Measurements from ENCODE around the gene LRMDA. TPM values are rescaled to one million over a fixed set of nuclear protein-coding genes. Genes with fewer than 3 reads are reported as not detected.

Gene LRMDA
- total and polyA plus RNA-seq, 2 of the 8 experiments (the other 6 are each of a cell fraction or from before 2014, with no cell fraction given), result 0.86 to 2.8 TPM

DNA sequence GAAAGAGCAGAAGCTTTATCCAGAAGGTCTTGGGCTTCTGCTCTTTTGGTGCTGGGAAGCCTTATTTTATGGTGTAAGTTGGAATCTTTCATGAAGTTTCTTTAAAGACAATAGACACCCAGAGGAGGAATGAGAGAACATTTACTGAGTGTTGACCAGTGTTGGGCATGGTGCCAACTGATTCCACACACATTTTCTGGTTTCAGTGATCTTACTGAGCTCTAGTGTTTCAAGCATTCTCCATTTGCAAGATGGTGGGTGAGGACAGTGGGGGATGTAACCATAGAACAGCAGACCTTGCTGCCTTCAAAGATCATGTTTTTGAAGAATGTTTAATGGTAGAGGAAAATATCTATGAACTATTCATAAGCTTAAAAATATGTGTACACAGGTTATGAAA, 114.6 kb downstream of the LRMDA start:
- no peak overlapping the region for H4K91ac ChIP-seq (replicated peaks; ENCODE audit: insufficient read length, low read length)
- H2BK12ac ChIP-seq (ENCODE audit: low read depth, low read length), result no peak overlapping the region
- H3K79me1 ChIP-seq (ENCODE audit: low read depth, low read length), result no peaks in the 10 kb centered on the region
- H3K36me3 ChIP-seq (ENCODE audit: control insufficient read depth in 2 of 4, insufficient read depth in 4 of 4, low read length in 3 of 4), result no peaks in the 10 kb centered on the region
- H2AK5ac ChIP-seq (ENCODE audit: low read depth, low read length), result no peak overlapping the region
- no peak overlapping the region for H3K56ac ChIP-seq (replicated peaks; ENCODE audit: insufficient read length, low read depth, low read length)
- no peak overlapping the region for H3K23ac ChIP-seq (ENCODE audit: insufficient read length)
- H2BK20ac ChIP-seq (ENCODE audit: low read length), result no peak overlapping the region
- ChIA-PET CTCF (ENCODE audit: partially characterized antibody) (interaction anchor here (0.9 to 1.6 kb wide), 4 partner anchors 9 to 49 kb away, joined by 3 to 4 read pairs (median 3); no protein-coding TSS in a partner anchor), POLR2A (ENCODE audit: partially characterized antibody) (no interaction called here)
- H2AFZ ChIP-seq (ENCODE audit: low read length), result no peak overlapping the region
- no peaks in the 10 kb centered on the region for H4K20me1 ChIP-seq (replicated peaks in 1 of 2; ENCODE audit: control insufficient read depth in 1 of 2, insufficient read depth in 2 of 2, low read length in 2 of 2)
- no peaks in the 10 kb centered on the region for H3K9me3 ChIP-seq (ENCODE audit: insufficient read depth in 2 of 2, low read depth in 1 of 2, low read length in 1 of 2)
- H2BK120ac ChIP-seq (replicated peaks; ENCODE audit: low read depth, low read length), result no peak overlapping the region
- no peak overlapping the region for H3K18ac ChIP-seq (ENCODE audit: extremely low read depth, low read length)
- no peaks in the 10 kb centered on the region for H3K27me3 ChIP-seq (replicated peaks in 1 of 4; ENCODE audit: control insufficient read depth in 3 of 4, extremely low read depth in 1 of 4, insufficient read depth in 3 of 4, low read length in 3 of 4)
- H2BK5ac ChIP-seq (ENCODE audit: low read depth, low read length), result no peak overlapping the region
- H3K27ac ChIP-seq (ENCODE audit: low read depth, low read length), result no peak overlapping the region
- no peak for FAIRE-seq
- H3K14ac ChIP-seq (ENCODE audit: insufficient read length), result no peak overlapping the region
- H3K4me1 ChIP-seq (replicated peaks in 1 of 4; ENCODE audit: control insufficient read depth in 3 of 4, insufficient read depth in 4 of 4, low read length in 3 of 4), result peaks cover 0 to 9% (median 6%) of the 10 kb centered on the region in 4 experiments; a peak in 4 of 7 replicates
- H4K5ac ChIP-seq (ENCODE audit: insufficient read length, low read depth, low read length), result no peak overlapping the region
- no peak for DNase-seq (ENCODE audit: low read depth in 1 of 2, low spot score in 2 of 2)
- H3K4me3 ChIP-seq (ENCODE audit: extremely low read depth in 1 of 4, insufficient read depth in 2 of 4, low read depth in 3 of 4, low read length in 4 of 4), result no peak overlapping the region
- H3K4ac ChIP-seq (replicated peaks; ENCODE audit: insufficient read length, low read depth, low read length), result no peak overlapping the region
- H4K8ac ChIP-seq (ENCODE audit: extremely low read depth, insufficient read depth, low read length), result no peak overlapping the region
- no peak overlapping the region for H2BK15ac ChIP-seq (ENCODE audit: low read length)
- no peak overlapping the region for H3K4me2 ChIP-seq (ENCODE audit: insufficient read depth in 1 of 2, low read depth in 2 of 2, low read length in 2 of 2)
- TF ChIP-seq SP1 (IDR thresholded peaks at IDR 0.05; ENCODE audit: low read depth, low read length), result no peak
- TF ChIP-seq, protein P1, sequence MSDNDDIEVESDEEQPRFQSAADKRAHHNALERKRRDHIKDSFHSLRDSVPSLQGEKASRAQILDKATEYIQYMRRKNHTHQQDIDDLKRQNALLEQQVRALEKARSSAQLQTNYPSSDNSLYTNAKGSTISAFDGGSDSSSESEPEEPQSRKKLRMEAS (IDR thresholded peaks at IDR 0.05), result no peak
- no peak for TF ChIP-seq CBX5 (IDR thresholded peaks at IDR 0.05; ENCODE audit: low read depth, low read length)
- TF ChIP-seq KDM5A (IDR thresholded peaks at IDR 0.05; ENCODE audit: low read length), result no peak
- TF ChIP-seq RAD21 (IDR thresholded peaks at IDR 0.05 in 1 of 2, conservative IDR thresholded peaks at IDR 0.05 in 1 of 2; ENCODE audit: low read depth in 2 of 2, low read length in 2 of 2), result no peak
- no peak for TF ChIP-seq SP2 (IDR thresholded peaks at IDR 0.05; ENCODE audit: low read length)
- no peak for TF ChIP-seq RFX5 (IDR thresholded peaks at IDR 0.05; ENCODE audit: borderline replicate concordance, low read depth, low read length)
- TF ChIP-seq JUN (IDR thresholded peaks at IDR 0.05; ENCODE audit: low read depth, low read length), result no peak
- no peak for TF ChIP-seq JUND (IDR thresholded peaks at IDR 0.05; ENCODE audit: low read length)
- no peak for TF ChIP-seq YY1 (IDR thresholded peaks at IDR 0.05; ENCODE audit: low read depth, low read length)
- no peak for TF ChIP-seq TBP (IDR thresholded peaks at IDR 0.05; ENCODE audit: low read depth, low read length)
- TF ChIP-seq EZH2 (IDR thresholded peaks at IDR 0.05; ENCODE audit: low read depth, low read length, severe bottlenecking), result no peak
- TF ChIP-seq ZNF274 (IDR thresholded peaks at IDR 0.05; ENCODE audit: borderline replicate concordance, extremely low read depth, low read length), result no peak
- no peak for TF ChIP-seq CHD1 (IDR thresholded peaks at IDR 0.05; ENCODE audit: low read depth, low read length)
- no peak for TF ChIP-seq EP300 (IDR thresholded peaks at IDR 0.05; ENCODE audit: borderline replicate concordance in 1 of 2, low read depth in 2 of 2, low read length in 2 of 2)
- TF ChIP-seq CHD2 (IDR thresholded peaks at IDR 0.05; ENCODE audit: low read length), result no peak
- H3K79me2 ChIP-seq (ENCODE audit: control insufficient read depth in 1 of 2, insufficient read depth in 2 of 2, low read length in 2 of 2), result no peaks in the 10 kb centered on the region
- H3K9ac ChIP-seq (replicated peaks in 1 of 4; ENCODE audit: extremely low read depth in 1 of 4, low read depth in 3 of 4, low read length in 3 of 4), result no peak overlapping the region
- no peaks in the 10 kb centered on the region for H3K23me2 ChIP-seq (ENCODE audit: low read depth, low read length)
